ENCODE data around the gene LKAAEAR1. TPM values are rescaled to one million over a fixed set of nuclear protein-coding genes. Genes with fewer than 3 reads are reported as not detected.

LKAAEAR1 gene
- total RNA-seq, 4 donors from 2014 or later: 0.81 TPM; not detected in 3

DNA sequence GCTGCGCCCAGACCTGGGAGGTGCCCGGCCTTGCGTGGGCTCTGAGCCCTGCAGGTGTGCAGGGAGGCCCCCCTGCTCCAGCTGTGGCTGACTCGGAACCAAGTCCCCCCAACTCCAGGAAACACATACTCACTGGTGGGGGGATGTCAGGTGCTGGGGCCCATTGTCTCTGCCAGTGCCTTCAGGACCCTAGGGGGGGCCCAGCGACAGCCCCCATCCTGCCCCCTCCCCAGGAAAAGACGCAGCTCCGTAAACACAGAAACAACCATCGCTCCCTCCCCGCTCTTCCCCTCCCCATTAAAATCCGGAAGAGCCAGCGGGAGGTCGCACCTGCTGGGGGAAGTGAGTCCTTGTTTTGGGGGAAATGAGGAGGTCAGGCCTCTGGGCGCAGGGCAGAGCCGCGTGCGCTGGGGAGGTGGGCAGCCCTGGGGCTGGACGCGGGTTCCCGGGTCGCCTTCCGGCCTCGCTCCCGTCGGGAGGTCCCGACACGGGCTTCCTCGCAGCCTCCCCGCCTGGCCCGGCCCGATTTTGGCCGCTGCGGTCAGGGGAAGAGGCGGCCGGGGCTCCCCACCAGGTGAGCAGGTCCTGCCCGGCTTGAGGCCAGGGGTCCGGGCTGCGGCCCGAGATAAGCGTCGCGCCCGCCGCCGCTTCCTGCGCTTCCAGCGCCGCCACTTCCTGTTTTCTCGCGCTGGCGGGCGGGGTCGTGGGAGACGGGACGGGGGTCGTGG lies 42.0 kb downstream of the LKAAEAR1 start:
- H3K4me1 ChIP-seq: peaks cover 0 to 54% (median 27%) of the 10 kb centered on the region in 3 donors
- H3K9me3 ChIP-seq: no peaks in the 10 kb centered on the region
- H3K27me3 ChIP-seq: peaks cover 99% of the 10 kb centered on the region
- ATAC-seq: no peak
- TF ChIP-seq POLR2AphosphoS5 (IDR thresholded peaks at IDR 0.05) (no peak), EP300 (IDR thresholded peaks at IDR 0.05) (no peak), POLR2A (IDR thresholded peaks at IDR 0.05) (no peak)
- TF ChIP-seq, protein P1, sequence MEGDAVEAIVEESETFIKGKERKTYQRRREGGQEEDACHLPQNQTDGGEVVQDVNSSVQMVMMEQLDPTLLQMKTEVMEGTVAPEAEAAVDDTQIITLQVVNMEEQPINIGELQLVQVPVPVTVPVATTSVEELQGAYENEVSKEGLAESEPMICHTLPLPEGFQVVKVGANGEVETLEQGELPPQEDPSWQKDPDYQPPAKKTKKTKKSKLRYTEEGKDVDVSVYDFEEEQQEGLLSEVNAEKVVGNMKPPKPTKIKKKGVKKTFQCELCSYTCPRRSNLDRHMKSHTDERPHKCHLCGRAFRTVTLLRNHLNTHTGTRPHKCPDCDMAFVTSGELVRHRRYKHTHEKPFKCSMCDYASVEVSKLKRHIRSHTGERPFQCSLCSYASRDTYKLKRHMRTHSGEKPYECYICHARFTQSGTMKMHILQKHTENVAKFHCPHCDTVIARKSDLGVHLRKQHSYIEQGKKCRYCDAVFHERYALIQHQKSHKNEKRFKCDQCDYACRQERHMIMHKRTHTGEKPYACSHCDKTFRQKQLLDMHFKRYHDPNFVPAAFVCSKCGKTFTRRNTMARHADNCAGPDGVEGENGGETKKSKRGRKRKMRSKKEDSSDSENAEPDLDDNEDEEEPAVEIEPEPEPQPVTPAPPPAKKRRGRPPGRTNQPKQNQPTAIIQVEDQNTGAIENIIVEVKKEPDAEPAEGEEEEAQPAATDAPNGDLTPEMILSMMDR (IDR thresholded peaks at IDR 0.05): no peak
- WGBS, 2 donors (ENCODE audit: low coverage in 1 of 2): 4% methylated on average over 4 of the region's 55 CpGs; no CpG with 5 or more reads in 1 of the 2 donors
- H3K36me3 ChIP-seq: no peaks in the 10 kb centered on the region
- H3K4me3 ChIP-seq: peak overlapping the region in 1 of 2 donors; percentile 50
- H3K27ac ChIP-seq: peak overlapping the region in 3 of 4 donors; percentile 60 to 69 (median 66)

DNA sequence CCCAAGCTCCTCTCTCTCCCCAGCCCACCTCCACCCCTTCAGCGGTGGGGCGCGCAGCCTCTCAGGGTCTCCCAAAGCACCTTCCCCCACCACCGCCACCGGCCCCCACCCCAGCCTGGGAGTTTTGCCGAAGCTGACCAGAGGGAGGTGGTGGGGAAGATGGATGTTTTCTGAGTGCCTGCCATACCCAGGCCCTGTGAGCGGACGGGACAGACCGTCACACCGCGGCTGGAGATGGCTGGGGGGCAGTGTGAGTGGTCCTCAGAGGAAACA lies 42.5 kb downstream of the LKAAEAR1 start:
- no peak for ATAC-seq
- peak overlapping the region in 1 of 2 donors; percentile 50 for H3K4me3 ChIP-seq
- WGBS, 2 donors (ENCODE audit: low coverage in 1 of 2): 5% methylated on average over 4 of the region's 11 CpGs; no CpG with 5 or more reads in 1 of the 2 donors
- H3K4me1 ChIP-seq: peaks cover 0 to 54% (median 27%) of the 10 kb centered on the region in 3 donors
- TF ChIP-seq POLR2A (IDR thresholded peaks at IDR 0.05) (no peak), POLR2AphosphoS5 (IDR thresholded peaks at IDR 0.05) (no peak), EP300 (IDR thresholded peaks at IDR 0.05) (no peak)
- TF ChIP-seq, protein P1 (IDR thresholded peaks at IDR 0.05): no peak
- H3K9me3 ChIP-seq: no peaks in the 10 kb centered on the region
- H3K27ac ChIP-seq: peak overlapping the region in 3 of 4 donors; percentile 60 to 69 (median 66)
- H3K36me3 ChIP-seq: no peaks in the 10 kb centered on the region
- peaks cover 99% of the 10 kb centered on the region for H3K27me3 ChIP-seq

DNA sequence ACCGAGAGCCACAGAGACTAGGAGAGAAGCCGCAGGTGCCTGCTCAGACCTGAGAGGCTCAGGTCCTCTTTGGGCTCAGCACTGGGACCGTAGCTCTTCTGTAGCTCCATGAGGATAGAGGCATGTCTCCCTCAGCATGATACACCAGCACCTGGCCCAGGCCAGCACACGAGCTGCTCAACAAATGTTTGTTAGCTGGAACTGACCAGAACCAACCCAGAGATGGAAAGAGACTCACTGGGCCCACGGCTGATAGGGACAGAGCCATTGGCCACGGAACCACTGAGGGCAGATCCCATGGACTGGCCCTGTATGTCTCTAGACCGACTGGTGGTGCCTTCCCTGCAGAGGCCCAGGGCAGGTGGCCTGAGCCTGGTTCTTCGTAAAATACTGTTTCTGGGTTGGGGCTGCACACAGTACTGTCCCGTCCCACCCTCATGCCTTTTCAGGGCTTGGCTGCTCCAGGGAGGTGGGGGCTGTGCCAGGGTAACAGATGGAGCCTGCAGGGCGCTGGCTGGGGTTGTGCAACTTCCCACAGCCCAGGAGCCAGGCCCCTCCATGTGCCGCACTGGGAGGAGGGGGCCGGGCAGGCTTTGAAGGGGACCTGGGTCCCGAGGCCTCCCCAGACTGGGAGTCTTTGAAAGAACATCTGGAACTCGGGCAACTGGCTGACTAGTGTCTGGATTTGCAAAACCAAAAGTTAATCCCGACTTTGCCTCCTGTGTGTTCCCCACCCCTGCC lies 43.0 kb downstream of the LKAAEAR1 start:
- Histone ChIP-seq H3K4me1 (peaks cover 0 to 54% (median 27%) of the 10 kb centered on the region in 3 donors), H3K9me3 (no peaks in the 10 kb centered on the region), H3K36me3 (no peaks in the 10 kb centered on the region), H3K4me3 (peak overlapping the region in 1 of 2 donors; percentile 50), H3K27ac (peak overlapping the region in 3 of 4 donors; percentile 60 to 69 (median 66)), H3K27me3 (peaks cover 99% of the 10 kb centered on the region)
- no peak for ATAC-seq
- TF ChIP-seq POLR2AphosphoS5 (IDR thresholded peaks at IDR 0.05) (no peak), EP300 (IDR thresholded peaks at IDR 0.05) (no peak)
- 51% methylated on average over 4 of the region's 15 CpGs; no CpG with 5 or more reads in 1 of the 2 donors for WGBS, 2 donors (ENCODE audit: low coverage in 1 of 2)

DNA sequence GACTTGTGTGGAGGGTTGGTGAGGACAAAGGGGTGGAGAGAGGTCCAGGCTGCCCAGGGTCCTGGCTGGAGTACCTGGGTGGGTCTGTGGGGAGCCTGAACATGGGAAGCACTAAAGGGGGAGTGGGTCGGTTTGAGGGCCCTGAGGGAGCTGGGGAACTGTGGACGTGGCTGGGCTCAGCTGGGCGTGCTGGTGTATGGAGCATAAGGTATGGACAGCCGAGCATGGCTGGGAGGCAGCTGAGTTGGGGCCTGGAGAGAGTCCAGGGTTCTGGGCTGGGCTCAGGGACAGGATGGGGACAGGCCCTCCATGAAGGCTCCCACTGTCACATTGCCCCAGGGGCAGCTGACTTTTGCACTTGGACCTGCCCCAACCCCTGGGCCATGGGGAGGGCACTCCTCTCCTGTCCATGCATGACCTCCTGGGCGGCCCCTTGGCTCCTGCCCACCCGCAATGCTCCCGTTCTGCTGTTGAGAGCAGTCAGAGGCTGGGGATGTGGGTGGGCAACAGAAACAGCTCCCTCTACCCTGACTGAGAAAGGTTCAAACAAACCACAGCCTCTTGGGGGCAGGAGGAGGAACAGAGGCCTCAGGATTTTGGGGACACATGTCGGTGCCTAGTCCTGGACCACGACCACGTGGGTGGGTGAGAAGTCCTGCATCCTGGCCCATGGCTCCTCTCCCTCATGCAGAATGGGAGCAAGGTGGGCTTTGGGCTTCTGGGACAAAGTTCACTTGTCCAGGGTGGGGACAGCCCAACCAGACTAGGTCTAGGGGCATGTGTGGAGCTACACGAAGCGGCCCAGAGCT lies 43.8 kb downstream of the LKAAEAR1 start:
- Histone ChIP-seq H3K4me1 (peaks cover 0 to 54% (median 27%) of the 10 kb centered on the region in 3 donors), H3K4me3 (no peak overlapping the region), H3K9me3 (no peaks in the 10 kb centered on the region), H3K27ac (peak overlapping the region in 3 of 4 donors; percentile 18 to 60 (median 59)), H3K36me3 (peaks cover 0 to 6% of the 10 kb centered on the region in 2 donors), H3K27me3 (peaks cover 99% of the 10 kb centered on the region)
- TF ChIP-seq POLR2A (IDR thresholded peaks at IDR 0.05) (no peak), EP300 (IDR thresholded peaks at IDR 0.05) (no peak), POLR2AphosphoS5 (IDR thresholded peaks at IDR 0.05) (no peak)
- TF ChIP-seq, protein P1 (IDR thresholded peaks at IDR 0.05): no peak
- 62 to 77% methylated on average over 3 to 6 of the region's 12 CpGs for WGBS, 2 donors (ENCODE audit: low coverage in 1 of 2)
- ATAC-seq: no peak
